Effector memory CD8-positive, alpha-beta T cell (primary cell): ENCODE measurements around the gene C9orf72.

Experiments used
- ATAC-seq: fragments of 150-1000 bp; cut with Tn5 transposase; replicated peaks from 2 replicates; pipeline ENCODE4 v1.10.0; 2021; ENCODE audit warnings: mild to moderate bottlenecking, moderate library complexity
- DNase-seq, 3 experiments: peaks; one replicate each; pipeline ENCODE4 v3.0.0; 2021
- H3K27ac Mint-ChIP-seq, 2 donors: one replicate each; pipeline ENCODE4 v1.8.0; 2022; ENCODE audit warnings: mild to moderate bottlenecking in 2 of 2, mixed read lengths in 2 of 2, moderate library complexity in 2 of 2
- H3K27me3 Mint-ChIP-seq, 2 donors: one replicate each; pipeline ENCODE4 v1.8.0; 2022; ENCODE audit warnings: mixed read lengths in 2 of 2
- H3K36me3 Mint-ChIP-seq: one replicate; pipeline ENCODE4 v1.8.0; 2022; ENCODE audit warnings: mild to moderate bottlenecking, moderate library complexity, mixed read lengths; ENCODE audit not compliant: insufficient read depth
- H3K4me1 Mint-ChIP-seq, 2 donors: one replicate each; pipeline ENCODE4 v1.8.0; 2022; ENCODE audit warnings: low read depth in 2 of 2, mixed read lengths in 2 of 2
- H3K4me3 Mint-ChIP-seq, 2 donors: one replicate each; pipeline ENCODE4 v1.8.0; 2022; ENCODE audit warnings: mild to moderate bottlenecking in 2 of 2, mixed read lengths in 2 of 2, moderate library complexity in 2 of 2
- H3K9me3 Mint-ChIP-seq, 2 donors: one replicate each; pipeline ENCODE4 v1.8.0; 2022; ENCODE audit warnings: mixed read lengths in 2 of 2

C9orf72 gene

GRCh38 chr9:27566118-27566517 is 7.2 kb downstream of the C9orf72 start:
- H3K4me1 Mint-ChIP-seq: peaks cover 3 to 5% of the 10 kb centered on the region in 2 donors
- H3K4me3 Mint-ChIP-seq: no peak overlapping the region
- peaks cover 8% of the 10 kb centered on the region for H3K36me3 Mint-ChIP-seq
- no peak for DNase-seq
- H3K27me3 Mint-ChIP-seq: no peaks in the 10 kb centered on the region
- H3K27ac Mint-ChIP-seq: no peak overlapping the region
- no peak for ATAC-seq
- no peaks in the 10 kb centered on the region for H3K9me3 Mint-ChIP-seq

GRCh38 chr9:27565696-27566095 is 7.6 kb downstream of the C9orf72 start:
- H3K27ac Mint-ChIP-seq: no peak overlapping the region
- peaks cover 3 to 5% of the 10 kb centered on the region in 2 donors for H3K4me1 Mint-ChIP-seq
- H3K9me3 Mint-ChIP-seq: no peaks in the 10 kb centered on the region
- peaks cover 8% of the 10 kb centered on the region for H3K36me3 Mint-ChIP-seq
- no peaks in the 10 kb centered on the region for H3K27me3 Mint-ChIP-seq
- ATAC-seq: no peak
- no peak overlapping the region for H3K4me3 Mint-ChIP-seq
- DNase-seq: no peak

GRCh38 chr9:27564670-27565069 is 8.6 kb downstream of the C9orf72 start:
- no peak overlapping the region for H3K4me3 Mint-ChIP-seq
- DNase-seq (no peak), ATAC-seq (no peak)
- H3K36me3 Mint-ChIP-seq: peaks cover 8% of the 10 kb centered on the region
- H3K9me3 Mint-ChIP-seq: no peaks in the 10 kb centered on the region
- no peak overlapping the region for H3K27ac Mint-ChIP-seq
- no peaks in the 10 kb centered on the region for H3K27me3 Mint-ChIP-seq
- peaks cover 3 to 5% of the 10 kb centered on the region in 2 donors for H3K4me1 Mint-ChIP-seq

GRCh38 chr9:27563738-27564430 is 9.4 kb downstream of the C9orf72 start:
- ATAC-seq (no peak), DNase-seq (no peak)
- Mint-ChIP-seq H3K36me3 (peaks cover 15% of the 10 kb centered on the region), H3K4me3 (no peak overlapping the region), H3K4me1 (peaks cover 3 to 5% of the 10 kb centered on the region in 2 donors), H3K27me3 (no peaks in the 10 kb centered on the region), H3K9me3 (no peaks in the 10 kb centered on the region), H3K27ac (peak overlapping the region in 1 of 2 donors; percentile 38)

- H3K4me1 Mint-ChIP-seq: peaks cover 2 to 3% of the 10 kb centered on the region in 2 donors
- H3K9me3 Mint-ChIP-seq: no peaks in the 10 kb centered on the region
- no peak overlapping the region for H3K27ac Mint-ChIP-seq
- no peak for DNase-seq
- no peaks in the 10 kb centered on the region for H3K27me3 Mint-ChIP-seq
- no peak for ATAC-seq
- peaks cover 25% of the 10 kb centered on the region for H3K36me3 Mint-ChIP-seq
- no peak overlapping the region for H3K4me3 Mint-ChIP-seq
These were observed 11.6 kb downstream of the C9orf72 start for GRCh38 chr9:27561685-27562084.

GRCh38 chr9:27560457-27560856 is 12.8 kb downstream of the C9orf72 start:
- Mint-ChIP-seq H3K4me1 (peaks cover 2 to 3% of the 10 kb centered on the region in 2 donors), H3K27me3 (no peaks in the 10 kb centered on the region), H3K36me3 (peaks cover 34% of the 10 kb centered on the region), H3K9me3 (no peaks in the 10 kb centered on the region), H3K27ac (no peak overlapping the region), H3K4me3 (no peak overlapping the region)
- no peak for ATAC-seq
- DNase-seq: no peak

- DNase-seq (no peak), ATAC-seq (no peak)
- Mint-ChIP-seq H3K4me3 (no peak overlapping the region), H3K36me3 (peaks cover 52% of the 10 kb centered on the region), H3K27ac (no peak overlapping the region), H3K27me3 (no peaks in the 10 kb centered on the region), H3K9me3 (no peaks in the 10 kb centered on the region), H3K4me1 (peaks cover 2 to 3% of the 10 kb centered on the region in 2 donors)
These were observed 15.0 kb downstream of the C9orf72 start for GRCh38 chr9:27558307-27558706.

- no peak overlapping the region for H3K27ac Mint-ChIP-seq
These were observed 16.8 kb downstream of the C9orf72 start for GRCh38 chr9:27556470-27556869.

GRCh38 chr9:27554712-27555111 is 18.6 kb downstream of the C9orf72 start:
- DNase-seq (no peak), ATAC-seq (no peak)
- no peak overlapping the region for H3K4me3 Mint-ChIP-seq
- no peaks in the 10 kb centered on the region for H3K9me3 Mint-ChIP-seq
- no peak overlapping the region for H3K27ac Mint-ChIP-seq
- H3K27me3 Mint-ChIP-seq: no peaks in the 10 kb centered on the region
- no peaks in the 10 kb centered on the region for H3K4me1 Mint-ChIP-seq
- peaks cover 53% of the 10 kb centered on the region for H3K36me3 Mint-ChIP-seq

More at GRCh38 chr9:27556470-27556869, 16.8 kb downstream of the C9orf72 start:
- no peak for DNase-seq
- Mint-ChIP-seq H3K36me3 (peaks cover 50% of the 10 kb centered on the region), H3K9me3 (no peaks in the 10 kb centered on the region), H3K27me3 (no peaks in the 10 kb centered on the region), H3K4me1 (no peaks in the 10 kb centered on the region), H3K4me3 (no peak overlapping the region)
- ATAC-seq: no peak

- no peak overlapping the region for H3K4me3 Mint-ChIP-seq
- DNase-seq (no peak), ATAC-seq (no peak)
- H3K36me3 Mint-ChIP-seq: peaks cover 23% of the 10 kb centered on the region
- no peaks in the 10 kb centered on the region for H3K27me3 Mint-ChIP-seq
- H3K27ac Mint-ChIP-seq: no peak overlapping the region
- H3K4me1 Mint-ChIP-seq: no peaks in the 10 kb centered on the region
- no peaks in the 10 kb centered on the region for H3K9me3 Mint-ChIP-seq
These were observed 24.0 kb downstream of the C9orf72 start for GRCh38 chr9:27549196-27549755.

- H3K27ac Mint-ChIP-seq: no peak overlapping the region
- ATAC-seq: no peak
- H3K27me3 Mint-ChIP-seq: no peaks in the 10 kb centered on the region
These were observed 25.1 kb downstream of the C9orf72 start for GRCh38 chr9:27548055-27548741.

GRCh38 chr9:27545471-27545870 is 27.8 kb downstream of the C9orf72 start:
- no peak for DNase-seq
- Mint-ChIP-seq H3K4me1 (no peaks in the 10 kb centered on the region), H3K27me3 (no peaks in the 10 kb centered on the region), H3K27ac (no peak overlapping the region), H3K9me3 (no peaks in the 10 kb centered on the region), H3K4me3 (no peak overlapping the region), H3K36me3 (peaks cover 12% of the 10 kb centered on the region)
- no peak for ATAC-seq

More at GRCh38 chr9:27548055-27548741, 25.1 kb downstream of the C9orf72 start:
- Mint-ChIP-seq H3K4me1 (no peaks in the 10 kb centered on the region), H3K36me3 (peaks cover 21% of the 10 kb centered on the region), H3K9me3 (no peaks in the 10 kb centered on the region), H3K4me3 (no peak overlapping the region)
- no peak for DNase-seq

- DNase-seq: no peak
These were observed 30.8 kb downstream of the C9orf72 start for GRCh38 chr9:27542508-27542907.

GRCh38 chr9:27541740-27542139 is 31.5 kb downstream of the C9orf72 start:
- peaks cover 7% of the 10 kb centered on the region for H3K36me3 Mint-ChIP-seq
- H3K27ac Mint-ChIP-seq: no peak overlapping the region
- no peak overlapping the region for H3K4me3 Mint-ChIP-seq
- no peaks in the 10 kb centered on the region for H3K9me3 Mint-ChIP-seq
- no peak for ATAC-seq
- no peak for DNase-seq
- no peaks in the 10 kb centered on the region for H3K27me3 Mint-ChIP-seq
- H3K4me1 Mint-ChIP-seq: no peaks in the 10 kb centered on the region

More at GRCh38 chr9:27542508-27542907, 30.8 kb downstream of the C9orf72 start:
- Mint-ChIP-seq H3K27ac (no peak overlapping the region), H3K4me1 (no peaks in the 10 kb centered on the region), H3K4me3 (no peak overlapping the region), H3K27me3 (no peaks in the 10 kb centered on the region), H3K36me3 (peaks cover 7% of the 10 kb centered on the region), H3K9me3 (no peaks in the 10 kb centered on the region)
- ATAC-seq: no peak
